Hindlimb muscle (tissue), 1 donor: ENCODE results near the gene ERC1. TPM values are rescaled to one million over a fixed set of nuclear protein-coding genes. Genes with fewer than 3 reads are reported as not detected.

Experiments
- DNase-seq: peaks from one replicate; pipeline ENCODE4 v3.0.0-alpha.2; 2013
- polyA plus RNA-seq: library from polyadenylated mRNA; unstranded; fragments of 120-200 nt; gene quantifications from one replicate; pipeline ENCODE4 v1.2.1, GENCODE V29; 2013; ENCODE audit not compliant: insufficient read length

ERC1 gene
- polyA plus RNA-seq, 1 donor, result 24.1 TPM

- no peak for DNase-seq
Measured at GRCh38 chr12:1518591-1519516, 527.8 kb downstream of the ERC1 start.

GRCh38 chr12:1519642-1520041 is 528.6 kb downstream of the ERC1 start:
- DNase-seq, result no peak

- DNase-seq, result no peak
Measured at GRCh38 chr12:1523046-1523445, 532.0 kb downstream of the ERC1 start.

GRCh38 chr12:1523558-1524050 is 532.6 kb downstream of the ERC1 start:
- no peak for DNase-seq

- DNase-seq, result no peak
Measured at GRCh38 chr12:1525858-1526257, 534.8 kb downstream of the ERC1 start.

- no peak for DNase-seq
Measured at GRCh38 chr12:1527789-1528188, 536.8 kb downstream of the ERC1 start.

- no peak for DNase-seq
Measured at GRCh38 chr12:1528791-1529190, 537.8 kb downstream of the ERC1 start.

GRCh38 chr12:1529228-1529861 is 538.3 kb downstream of the ERC1 start:
- DNase-seq, result peak; percentile 23

- DNase-seq, result peak; percentile 33
Measured at GRCh38 chr12:1529862-1530591, 539.0 kb downstream of the ERC1 start.

- DNase-seq, result peak; percentile 23
Measured at GRCh38 chr12:1530592-1531152, 539.6 kb downstream of the ERC1 start.

GRCh38 chr12:1531153-1531653 is 540.2 kb downstream of the ERC1 start:
- DNase-seq, result peak; percentile 26

GRCh38 chr12:1531654-1532374 is 540.8 kb downstream of the ERC1 start:
- DNase-seq, result no peak

- no peak for DNase-seq
Measured at GRCh38 chr12:1532375-1533165, 541.5 kb downstream of the ERC1 start.

- no peak for DNase-seq
Measured at GRCh38 chr12:1533205-1533601, 542.2 kb downstream of the ERC1 start.

GRCh38 chr12:1533602-1534304 is 542.7 kb downstream of the ERC1 start:
- no peak for DNase-seq

- no peak for DNase-seq
Measured at GRCh38 chr12:1534748-1535147, 543.7 kb downstream of the ERC1 start.

GRCh38 chr12:1536817-1537216 is 545.8 kb downstream of the ERC1 start:
- DNase-seq, result no peak

- DNase-seq, result no peak
Measured at GRCh38 chr12:1539135-1539534, 548.1 kb downstream of the ERC1 start.

GRCh38 chr12:1540690-1541089 is 549.7 kb downstream of the ERC1 start:
- DNase-seq, result no peak

- DNase-seq, result no peak
Measured at GRCh38 chr12:1542599-1542998, 551.6 kb downstream of the ERC1 start.
